Measurements from ENCODE around the gene SMCO4.
A peak's percentile ranks its signal among the peaks of the same experiment; 100 is the strongest.
"Not testable (repeated sequence)": the region's sequence is repeated elsewhere in the genome, so short reads cannot be mapped to it uniquely, and the experiment has no call there.

Gene SMCO4

GRCh38 chr11:93559681-93560080 is 16.5 kb upstream of the SMCO4 start:
- DNase-seq = no peak

- DNase-seq = no peak
Observed at GRCh38 chr11:93552874-93553273, 9.7 kb upstream of the SMCO4 start.

- DNase-seq = no peak
Observed at GRCh38 chr11:93549976-93550375, 6.8 kb upstream of the SMCO4 start.

- no peak for DNase-seq
Observed at GRCh38 chr11:93548679-93549319, 5.6 kb upstream of the SMCO4 start.

GRCh38 chr11:93547773-93548172 is 4.6 kb upstream of the SMCO4 start:
- no peak for DNase-seq

GRCh38 chr11:93547028-93547427 is 3.8 kb upstream of the SMCO4 start:
- DNase-seq = no peak

- DNase-seq = no peak
Observed at GRCh38 chr11:93545566-93545965, 2.4 kb upstream of the SMCO4 start.

- DNase-seq = peak in 1 of 2 experiments; percentile 24
Observed at GRCh38 chr11:93542811-93543229, 371 bp downstream of the SMCO4 start.

GRCh38 chr11:93541884-93542810 is 1.0 kb downstream of the SMCO4 start:
- peak; percentile 38 to 58 for DNase-seq

GRCh38 chr11:93540896-93541553 is 2.2 kb downstream of the SMCO4 start:
- no peak for DNase-seq

GRCh38 chr11:93540337-93540736 is 2.9 kb downstream of the SMCO4 start:
- DNase-seq = no peak

- no peak for DNase-seq
Observed at GRCh38 chr11:93537767-93538261, 5.4 kb downstream of the SMCO4 start.

- DNase-seq = no peak
Observed at GRCh38 chr11:93537049-93537448, 6.1 kb downstream of the SMCO4 start.

- DNase-seq = no peak
Observed at GRCh38 chr11:93536101-93536861, 6.9 kb downstream of the SMCO4 start.

GRCh38 chr11:93535578-93535977 is 7.6 kb downstream of the SMCO4 start:
- not testable (repeated sequence) for DNase-seq

GRCh38 chr11:93532806-93533205 is 10.4 kb downstream of the SMCO4 start:
- DNase-seq = no peak

GRCh38 chr11:93532281-93532789 is 10.9 kb downstream of the SMCO4 start:
- peak; percentile 28 to 41 for DNase-seq

- DNase-seq = no peak
Observed at GRCh38 chr11:93530468-93530826, 12.7 kb downstream of the SMCO4 start.

GRCh38 chr11:93529707-93530467 is 13.3 kb downstream of the SMCO4 start:
- DNase-seq = no peak

GRCh38 chr11:93528757-93529645 is 14.2 kb downstream of the SMCO4 start:
- DNase-seq = no peak

- no peak for DNase-seq
Observed at GRCh38 chr11:93528252-93528651, 14.9 kb downstream of the SMCO4 start.

Data from activated CD4-positive, alpha-beta T cell treated with anti-CD3 and anti-CD28 coated beads, Interleukin-2, amount 50 U/mL, for 48 hours (primary cell).